Occipital lobe (tissue), 2 donors: ENCODE measurements around the gene PTGER2. TPM values are rescaled to one million over a fixed set of nuclear protein-coding genes. Genes with fewer than 3 reads are reported as not detected.

Experiments
- DNase-seq: peaks from one replicate; lab custom pipeline; 2025; lab: John Stamatoyannopoulos, UW
- total RNA-seq: library from RNA; depleted of rRNA; stranded (reverse); fragments of >200 nt; gene quantifications from one replicate; pipeline ENCODE4 v1.2.3, GENCODE V29; 2014

Gene PTGER2, protein sequence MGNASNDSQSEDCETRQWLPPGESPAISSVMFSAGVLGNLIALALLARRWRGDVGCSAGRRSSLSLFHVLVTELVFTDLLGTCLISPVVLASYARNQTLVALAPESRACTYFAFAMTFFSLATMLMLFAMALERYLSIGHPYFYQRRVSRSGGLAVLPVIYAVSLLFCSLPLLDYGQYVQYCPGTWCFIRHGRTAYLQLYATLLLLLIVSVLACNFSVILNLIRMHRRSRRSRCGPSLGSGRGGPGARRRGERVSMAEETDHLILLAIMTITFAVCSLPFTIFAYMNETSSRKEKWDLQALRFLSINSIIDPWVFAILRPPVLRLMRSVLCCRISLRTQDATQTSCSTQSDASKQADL
- not detected for total RNA-seq

DNA sequence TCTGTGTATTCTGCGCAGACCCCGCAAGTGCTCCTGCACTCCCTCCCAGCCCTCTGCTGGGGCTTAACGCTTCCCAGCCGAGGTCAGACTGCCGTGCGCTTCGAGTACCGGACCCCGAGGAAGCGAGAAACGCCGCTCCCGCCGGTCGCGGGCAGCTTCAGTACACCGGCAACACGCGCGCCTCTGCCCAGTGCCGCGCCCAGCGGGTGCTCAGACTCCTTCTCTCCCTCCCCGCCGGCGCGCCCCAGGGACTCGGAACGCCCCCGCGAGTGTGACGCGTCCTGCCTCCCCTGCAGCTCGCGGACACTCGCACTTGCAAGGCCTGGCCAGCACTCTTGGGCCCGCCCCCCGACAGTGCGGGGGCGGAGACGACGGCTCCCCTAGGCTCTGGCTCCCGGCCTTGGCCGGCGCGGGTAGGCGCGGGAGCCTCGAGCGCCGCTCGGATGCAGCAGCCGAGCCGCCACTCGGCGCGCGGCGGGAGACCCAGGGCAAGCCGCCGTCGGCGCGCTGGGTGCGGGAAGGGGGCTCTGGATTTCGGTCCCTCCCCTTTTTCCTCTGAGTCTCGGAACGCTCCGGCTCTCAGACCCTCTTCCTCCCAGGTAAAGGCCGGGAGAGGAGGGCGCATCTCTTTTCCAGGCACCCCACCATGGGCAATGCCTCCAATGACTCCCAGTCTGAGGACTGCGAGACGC lies at the start of gene PTGER2:
Gene PTGER2 (plus strand): TSS at position 410 of the 692 bp plus-strand sequence. CDS start 237 bp downstream, at position 647.
- peak; percentile 30 for DNase-seq

DNA sequence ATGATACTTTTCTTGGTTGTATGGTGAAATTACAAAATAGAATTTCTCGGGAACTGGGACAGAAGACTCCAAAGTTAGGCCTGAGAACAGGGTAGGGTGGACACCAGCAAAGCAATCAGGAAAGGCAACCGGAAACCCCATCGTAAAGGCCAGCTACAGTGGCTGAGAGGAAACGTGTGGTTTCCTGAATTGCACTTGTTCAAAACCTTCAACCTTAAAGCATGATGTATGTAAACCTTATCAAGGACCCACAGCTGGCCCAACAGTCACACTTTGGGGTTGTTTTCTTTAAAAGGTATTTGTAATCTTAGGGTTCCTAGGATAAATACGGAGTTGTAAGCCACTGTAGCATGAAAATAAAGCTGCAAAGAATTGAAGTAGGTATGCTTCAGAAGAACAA lies 48.9 kb upstream of the PTGER2 start:
- DNase-seq, result no peak

DNA sequence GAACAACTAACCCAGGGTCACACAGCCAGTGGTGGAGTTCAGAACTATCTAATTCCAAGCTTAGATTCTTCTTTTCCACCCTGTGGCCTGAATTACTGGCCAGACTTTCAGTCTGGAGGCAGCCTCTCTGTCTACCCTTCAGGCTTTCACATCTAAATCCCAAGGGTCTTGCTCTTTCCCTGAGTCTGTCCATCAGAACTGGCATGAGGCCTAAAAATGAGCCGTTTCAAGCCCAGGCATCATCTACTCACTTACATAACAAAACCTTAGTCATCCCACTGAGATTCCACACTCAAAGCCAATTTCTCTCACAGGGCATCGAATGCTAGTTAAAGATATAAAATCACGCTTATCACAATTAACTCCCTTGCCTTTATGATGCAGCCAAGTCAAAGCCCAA lies 47.9 kb upstream of the PTGER2 start:
- DNase-seq, result no peak

DNA sequence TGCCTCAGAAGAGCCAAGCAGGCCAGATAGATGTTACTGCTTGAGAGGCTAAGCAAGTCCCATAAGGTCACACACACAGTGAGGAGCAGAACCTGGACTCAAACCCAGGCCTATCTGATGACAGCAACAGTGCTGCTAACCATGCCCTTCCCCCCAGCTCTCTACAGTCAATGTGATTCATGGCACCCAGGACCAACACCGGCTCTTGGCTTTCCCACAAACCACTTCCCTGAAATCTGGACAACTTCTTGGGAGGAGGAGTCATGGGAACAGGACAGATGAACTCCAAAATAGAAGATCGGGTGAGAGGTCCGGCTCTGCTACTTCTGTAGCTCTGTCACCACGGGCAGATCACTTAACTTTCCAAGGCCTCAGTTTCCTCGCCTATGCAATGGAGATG lies 47.3 kb upstream of the PTGER2 start:
- no peak for DNase-seq

DNA sequence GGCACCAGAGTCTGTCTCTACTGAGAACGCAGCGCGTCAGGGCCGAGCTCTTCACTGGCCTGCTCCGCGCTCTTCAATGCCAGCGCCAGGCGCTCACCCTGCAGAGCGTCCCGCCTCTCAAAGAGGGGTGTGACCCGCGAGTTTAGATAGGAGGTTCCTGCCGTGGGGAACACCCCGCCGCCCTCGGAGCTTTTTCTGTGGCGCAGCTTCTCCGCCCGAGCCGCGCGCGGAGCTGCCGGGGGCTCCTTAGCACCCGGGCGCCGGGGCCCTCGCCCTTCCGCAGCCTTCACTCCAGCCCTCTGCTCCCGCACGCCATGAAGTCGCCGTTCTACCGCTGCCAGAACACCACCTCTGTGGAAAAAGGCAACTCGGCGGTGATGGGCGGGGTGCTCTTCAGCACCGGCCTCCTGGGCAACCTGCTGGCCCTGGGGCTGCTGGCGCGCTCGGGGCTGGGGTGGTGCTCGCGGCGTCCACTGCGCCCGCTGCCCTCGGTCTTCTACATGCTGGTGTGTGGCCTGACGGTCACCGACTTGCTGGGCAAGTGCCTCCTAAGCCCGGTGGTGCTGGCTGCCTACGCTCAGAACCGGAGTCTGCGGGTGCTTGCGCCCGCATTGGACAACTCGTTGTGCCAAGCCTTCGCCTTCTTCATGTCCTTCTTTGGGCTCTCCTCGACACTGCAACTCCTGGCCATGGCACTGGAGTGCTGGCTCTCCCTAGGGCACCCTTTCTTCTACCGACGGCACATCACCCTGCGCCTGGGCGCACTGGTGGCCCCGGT lies 46.4 kb upstream of the PTGER2 start, which contains the start of gene PTGDR:
Gene PTGDR (plus strand): TSS at position 198 of the 778 bp plus-strand sequence. CDS start 117 bp downstream, at position 315.
- DNase-seq, result no peak

DNA sequence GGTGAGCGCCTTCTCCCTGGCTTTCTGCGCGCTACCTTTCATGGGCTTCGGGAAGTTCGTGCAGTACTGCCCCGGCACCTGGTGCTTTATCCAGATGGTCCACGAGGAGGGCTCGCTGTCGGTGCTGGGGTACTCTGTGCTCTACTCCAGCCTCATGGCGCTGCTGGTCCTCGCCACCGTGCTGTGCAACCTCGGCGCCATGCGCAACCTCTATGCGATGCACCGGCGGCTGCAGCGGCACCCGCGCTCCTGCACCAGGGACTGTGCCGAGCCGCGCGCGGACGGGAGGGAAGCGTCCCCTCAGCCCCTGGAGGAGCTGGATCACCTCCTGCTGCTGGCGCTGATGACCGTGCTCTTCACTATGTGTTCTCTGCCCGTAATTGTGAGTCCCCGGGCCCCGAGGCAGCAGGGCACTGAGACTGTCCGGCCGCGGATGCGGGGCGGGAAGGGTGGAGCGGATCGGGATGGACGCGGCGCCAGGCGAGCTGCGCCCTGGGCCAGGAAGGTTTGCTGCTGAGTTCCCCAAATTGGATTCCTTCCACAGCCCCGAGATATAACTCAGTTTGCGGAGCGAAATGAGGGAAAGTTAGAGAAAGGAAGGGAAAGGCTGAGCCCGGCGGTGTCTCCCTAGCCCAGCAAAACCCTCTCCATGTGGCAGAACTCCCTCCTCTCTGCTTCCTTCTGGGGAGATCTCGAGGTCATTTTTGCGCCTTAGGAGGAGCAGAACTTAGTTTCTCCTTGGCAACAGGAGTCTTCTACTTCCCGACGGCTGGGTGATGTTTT lies 45.6 kb upstream of the PTGER2 start:
- DNase-seq, result no peak

DNA sequence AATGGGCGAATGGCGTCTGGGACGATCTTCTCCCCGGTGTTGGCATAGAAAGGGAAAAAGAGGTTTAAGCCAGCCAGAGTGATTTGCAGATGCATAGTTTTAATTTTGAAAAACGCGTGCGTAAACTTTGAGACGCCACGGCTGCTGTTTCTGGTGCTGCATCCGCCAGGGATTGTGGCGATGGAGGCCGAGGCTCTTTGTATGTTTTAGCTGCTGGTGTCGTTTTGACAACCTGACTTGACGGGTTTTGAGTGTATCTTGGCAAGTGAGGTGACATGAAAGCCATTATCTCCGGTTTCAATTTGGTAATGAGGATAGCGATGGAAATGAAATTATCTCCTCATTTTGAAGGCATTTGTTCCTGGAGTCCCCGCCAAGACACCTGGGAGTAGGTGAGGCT lies 45.0 kb upstream of the PTGER2 start:
- DNase-seq, result no peak

DNA sequence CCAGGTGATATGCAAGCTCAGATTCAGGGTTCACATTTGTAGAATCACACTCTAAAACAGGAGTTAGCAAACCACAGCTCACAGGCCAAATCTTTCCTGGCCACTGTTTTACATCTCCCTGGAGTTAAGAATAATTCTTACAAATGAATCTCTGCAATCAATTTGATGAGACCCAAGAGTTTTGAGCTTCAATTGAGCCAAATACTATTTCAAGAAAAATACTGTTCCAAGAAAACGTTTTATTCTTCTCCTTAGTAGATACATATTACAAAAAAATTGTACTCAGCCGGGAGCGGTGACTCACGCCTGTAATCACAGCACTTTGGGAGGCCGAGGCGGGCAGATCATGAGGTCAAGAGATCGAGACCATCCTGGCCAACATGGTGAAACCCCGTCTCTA lies 44.1 kb upstream of the PTGER2 start:
- DNase-seq, result no peak

DNA sequence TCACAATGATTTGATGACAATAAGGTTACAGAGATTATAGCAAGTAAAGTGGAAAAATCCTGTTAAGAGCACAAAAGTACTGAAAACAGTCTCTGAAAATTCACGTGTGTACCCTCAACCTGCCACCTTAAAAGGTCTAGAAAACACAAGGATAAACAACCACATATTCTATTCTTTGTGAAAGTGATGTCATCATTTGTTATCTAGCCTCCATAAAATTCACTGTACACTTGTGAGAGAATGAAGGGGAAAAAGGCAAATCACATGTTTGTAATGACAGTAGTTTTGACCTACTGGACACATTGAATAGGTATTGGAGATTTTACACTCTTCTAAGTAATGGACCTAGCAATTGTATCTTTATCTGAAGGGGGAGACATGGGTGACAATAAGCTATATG lies 42.6 kb upstream of the PTGER2 start:
- DNase-seq, result no peak

DNA sequence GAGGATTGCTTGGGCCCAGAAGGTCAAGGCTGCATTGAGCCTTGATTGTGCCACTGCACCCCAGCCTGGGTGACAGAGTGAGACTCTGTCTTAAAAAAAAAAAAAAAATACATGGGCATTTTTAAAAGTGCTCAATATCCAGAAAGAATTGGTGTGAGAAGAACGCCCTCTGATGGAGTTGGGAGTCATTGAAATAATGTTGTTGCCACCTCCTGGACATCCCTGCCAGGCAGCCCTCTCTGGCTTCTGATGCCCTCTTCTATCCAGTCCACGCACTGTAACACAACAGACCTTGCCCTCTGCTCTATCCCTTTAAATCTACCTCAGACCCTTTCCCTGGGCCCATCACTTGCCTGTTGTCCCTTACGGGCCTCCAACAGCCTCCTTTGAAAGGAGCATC lies 41.7 kb upstream of the PTGER2 start:
- DNase-seq, result no peak

DNA sequence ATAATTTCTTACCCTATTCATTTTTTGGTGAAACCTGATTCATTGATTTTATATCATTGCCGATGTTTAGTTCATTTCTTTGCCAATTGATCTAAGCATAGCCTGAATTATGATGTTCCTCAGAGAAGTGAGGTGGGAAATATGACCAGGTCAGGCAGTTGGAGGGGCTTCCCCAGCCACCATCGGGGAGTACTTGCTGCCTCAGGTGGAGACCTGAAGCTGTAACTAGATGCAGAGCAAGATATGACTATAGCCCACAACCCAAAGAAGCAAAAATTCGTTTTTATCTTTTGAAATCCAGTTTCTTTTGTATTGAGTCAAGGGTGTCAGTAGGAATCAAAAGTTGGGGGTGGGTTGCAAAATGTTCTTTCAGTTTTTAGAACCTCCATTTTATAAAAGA lies 38.7 kb upstream of the PTGER2 start:
- no peak for DNase-seq

DNA sequence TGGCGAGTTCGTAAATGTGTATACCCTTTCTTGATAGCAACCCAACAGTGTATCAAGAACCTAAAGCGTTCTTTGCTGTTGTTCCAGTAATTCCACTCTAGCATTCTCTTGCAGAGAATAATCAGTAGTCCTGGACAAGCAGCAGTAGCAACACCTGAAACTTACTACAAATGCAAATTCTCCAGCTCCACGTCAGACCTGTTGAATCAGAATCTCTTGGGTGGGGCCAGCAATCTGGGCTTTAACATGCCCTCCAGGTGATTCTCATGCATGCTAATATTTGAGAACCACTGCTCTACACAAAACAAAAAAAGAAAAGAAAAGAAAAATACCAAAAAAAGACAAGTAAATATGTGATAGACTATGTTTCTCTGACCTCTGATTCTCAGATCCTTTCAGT lies 36.6 kb upstream of the PTGER2 start:
- no peak for DNase-seq

DNA sequence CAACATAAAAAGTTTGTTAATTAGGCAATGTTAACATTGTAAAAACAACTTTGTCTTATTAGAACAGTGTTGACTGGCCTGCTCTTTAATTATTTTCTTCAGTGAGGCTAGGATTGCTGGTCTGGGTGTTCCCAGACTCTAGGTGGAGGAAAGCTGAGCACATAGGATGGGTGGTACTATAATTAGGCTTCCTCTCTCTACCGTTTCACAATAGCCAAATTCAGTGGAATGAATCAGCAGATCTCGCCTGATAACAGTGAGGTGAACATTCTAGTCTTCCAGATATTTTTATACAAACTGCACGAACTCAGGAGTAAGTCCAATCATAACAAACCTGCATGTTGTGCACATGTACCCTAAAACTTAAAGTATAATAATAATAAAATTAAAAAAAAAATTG lies 34.7 kb upstream of the PTGER2 start:
- DNase-seq, result no peak

DNA sequence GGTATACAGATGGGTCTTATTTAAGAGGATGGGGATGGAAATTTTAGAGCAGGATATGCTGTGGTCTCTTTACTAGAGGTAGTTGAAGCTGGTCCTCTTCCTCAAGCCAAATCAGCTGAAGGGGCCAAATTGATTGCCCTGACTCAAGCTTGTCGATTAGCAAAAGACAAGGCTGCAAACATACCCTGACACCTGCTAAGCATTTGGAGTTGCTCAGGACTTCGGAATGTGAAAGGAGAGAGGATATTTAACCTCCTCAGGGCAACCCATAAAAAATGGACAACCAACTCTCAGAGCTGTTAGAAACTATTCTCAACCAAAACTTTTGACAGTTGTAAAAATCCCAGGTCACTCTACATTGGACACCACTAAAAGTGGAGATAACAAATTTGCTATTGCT lies 31.0 kb upstream of the PTGER2 start:
- DNase-seq, result no peak

DNA sequence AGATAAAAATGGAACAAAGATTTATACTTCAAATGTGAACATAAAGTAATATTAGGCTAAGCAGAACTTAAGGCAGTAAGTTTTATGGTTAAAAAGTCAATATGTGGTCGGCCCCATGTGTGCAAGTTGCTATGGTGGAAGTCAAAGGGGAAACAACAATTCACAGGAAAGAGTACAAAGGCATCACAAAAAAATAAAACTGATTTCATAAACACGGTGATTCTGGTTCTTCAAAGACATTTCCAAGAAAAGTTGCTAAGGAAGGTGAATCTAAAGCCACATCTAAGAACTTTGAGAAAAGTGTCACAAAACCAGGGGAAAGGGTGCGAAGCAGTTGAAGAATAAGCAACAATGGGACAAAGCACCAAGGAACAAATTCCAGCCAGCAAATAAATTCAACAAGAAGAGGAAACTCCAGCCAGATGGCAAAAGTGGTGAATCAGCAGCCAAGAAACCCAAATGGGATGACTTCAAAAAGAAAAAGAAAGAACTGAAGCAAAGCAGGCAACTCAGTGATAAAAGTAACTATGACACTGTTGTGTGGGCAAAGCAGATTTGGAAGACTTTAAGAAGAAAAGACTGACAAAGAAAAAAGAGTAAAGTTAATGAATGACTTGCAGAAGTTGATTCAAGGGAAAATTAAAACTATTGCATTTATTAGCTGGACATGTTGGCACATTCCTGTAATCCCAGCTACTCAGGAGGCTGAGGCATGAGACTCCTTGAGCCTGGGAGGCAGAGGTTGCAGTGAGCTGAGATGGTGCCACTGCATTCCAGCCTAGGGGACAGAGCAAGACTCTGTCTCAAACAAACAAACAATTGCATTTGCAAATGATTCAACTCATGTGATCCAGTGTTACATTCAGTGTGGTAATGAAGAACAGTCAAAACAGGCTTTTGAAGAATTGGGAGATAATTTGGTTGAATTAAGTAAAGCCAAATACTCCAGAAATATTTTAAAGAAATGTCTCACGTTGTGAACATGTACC lies 27.2 kb upstream of the PTGER2 start:
- DNase-seq, result no peak

DNA sequence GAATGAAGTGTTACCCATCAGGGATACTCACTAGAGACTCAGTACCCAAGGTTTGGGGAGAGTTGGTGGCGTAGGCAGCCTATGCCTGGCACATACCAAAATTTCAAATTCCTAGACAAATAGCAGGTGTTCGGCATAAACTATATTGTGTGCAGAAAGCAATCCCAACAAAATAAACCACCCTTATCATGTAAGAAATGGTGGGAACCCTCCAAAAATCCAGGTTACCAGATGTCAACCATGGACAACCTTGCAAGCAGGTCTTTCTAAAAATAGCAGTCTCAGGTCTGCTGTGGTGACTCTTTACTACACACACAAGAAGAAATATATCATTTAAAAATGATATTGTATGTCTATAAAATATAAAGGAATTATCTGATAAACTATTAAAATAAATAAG lies 17.7 kb upstream of the PTGER2 start:
- no peak for DNase-seq

DNA sequence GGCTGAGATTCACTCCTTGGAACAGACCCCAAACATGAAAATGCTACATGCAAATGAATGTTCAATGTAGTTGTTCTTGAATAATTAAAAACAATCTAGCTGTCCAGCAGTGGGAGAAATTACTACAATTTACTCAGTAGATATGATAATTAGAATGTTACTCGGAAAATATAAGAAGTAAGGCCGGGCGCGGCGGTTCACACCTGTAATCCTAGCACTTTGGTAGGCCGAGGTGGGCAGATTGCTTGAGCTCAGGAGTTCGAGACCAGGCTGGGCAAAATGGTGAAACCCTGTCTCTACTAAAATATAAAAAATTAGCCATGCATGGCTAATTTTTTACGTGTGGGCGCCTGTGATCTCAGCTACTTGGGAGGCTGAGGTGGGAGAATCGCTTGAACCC lies 15.3 kb upstream of the PTGER2 start:
- DNase-seq, result no peak

DNA sequence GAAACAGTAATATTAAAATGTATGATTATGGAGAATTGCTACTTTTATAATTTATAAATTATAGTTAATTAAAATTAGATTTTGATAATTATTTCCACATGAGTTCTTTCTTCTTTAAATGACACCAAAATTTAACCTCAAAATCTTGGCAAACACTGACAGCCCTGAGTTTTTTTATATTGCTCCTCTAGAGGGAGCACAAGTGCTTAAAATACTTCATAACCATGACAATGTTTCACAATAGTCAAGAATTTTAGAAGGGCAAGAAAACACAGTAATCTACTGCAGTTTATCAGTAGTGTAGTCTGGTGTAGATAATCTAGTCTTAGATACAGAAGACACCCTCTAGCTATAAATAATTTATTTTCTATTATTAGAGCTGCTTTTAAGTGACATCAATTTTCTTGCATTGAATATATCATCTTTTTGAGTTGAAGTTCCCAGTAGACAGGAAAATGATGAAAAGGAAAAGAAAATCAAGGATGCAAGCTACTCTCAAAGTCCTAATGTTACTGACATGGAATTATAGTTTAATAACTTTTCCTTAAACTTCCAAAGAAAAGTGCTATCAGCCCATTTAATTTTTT lies 14.3 kb upstream of the PTGER2 start:
- no peak for DNase-seq

DNA sequence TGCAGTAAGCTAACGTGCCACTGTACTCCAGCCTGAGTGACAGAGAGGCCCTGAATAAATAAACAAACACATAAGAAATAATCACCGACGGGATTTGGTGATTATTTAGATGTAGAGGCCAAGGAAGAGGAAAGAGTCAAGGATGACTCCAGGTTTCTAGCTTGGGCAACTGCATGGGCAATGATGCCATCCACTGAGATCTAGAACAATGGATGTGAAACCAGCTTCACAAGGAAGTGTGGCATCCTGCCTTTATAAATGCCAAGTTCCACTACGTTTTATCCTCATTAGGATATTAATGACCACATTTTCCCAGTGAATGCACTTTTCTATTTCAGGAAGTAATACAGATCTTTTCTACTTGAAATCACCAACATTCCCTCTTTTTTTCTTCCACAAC lies 10.9 kb upstream of the PTGER2 start:
- DNase-seq, result no peak
